DMS53 treated with DMSO at 0.1 percent for 48 hours (cell line): Measurements from ENCODE around the gene CRYBA2.
A peak's percentile ranks its signal among the peaks of the same experiment; 100 is the strongest.

Experiments used
- DNase-seq: peaks from one replicate; lab custom pipeline; 2025; ENCODE audit not compliant: unreplicated experiment; lab: John Stamatoyannopoulos, UW

The CRYBA2 gene

DNA sequence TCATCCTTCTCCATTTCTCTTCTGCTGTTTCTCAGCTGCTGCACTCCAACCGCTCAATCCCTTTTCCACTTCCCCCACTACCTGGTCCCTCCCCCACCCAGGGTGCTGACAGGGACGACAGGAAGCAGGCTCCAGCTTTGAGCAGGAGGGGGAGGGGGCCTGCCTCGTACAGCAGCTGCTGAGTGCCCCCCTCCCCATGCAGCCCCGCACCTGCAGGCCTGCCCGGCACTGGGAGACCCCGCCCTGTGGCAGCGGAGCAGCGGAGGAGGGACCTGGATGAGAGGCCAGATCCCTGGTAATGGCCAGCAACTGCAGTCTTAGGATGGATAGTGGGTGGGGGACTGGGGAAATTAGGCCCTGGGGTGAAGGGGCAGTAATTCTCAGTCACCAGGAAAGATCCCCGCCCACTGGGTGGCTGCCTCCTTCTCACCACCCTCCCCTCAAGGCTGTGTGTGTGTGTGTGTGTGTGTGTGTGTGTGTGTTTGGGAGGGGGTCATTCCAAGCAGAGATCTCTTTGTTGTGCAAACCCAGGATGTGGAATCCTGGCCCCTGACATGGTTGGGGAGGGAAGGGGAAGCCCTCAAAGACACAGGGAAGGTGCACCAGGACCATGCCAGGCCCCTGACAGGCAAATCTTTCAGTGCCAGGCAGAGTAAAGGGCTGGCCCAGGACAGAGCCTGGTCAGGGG is 6.8 kb upstream of the CRYBA2 start:
- DNase-seq = peak; percentile 86

GRCh38 chr2:218999021-218999880 is 6.0 kb upstream of the CRYBA2 start:
- DNase-seq = no peak

DNA sequence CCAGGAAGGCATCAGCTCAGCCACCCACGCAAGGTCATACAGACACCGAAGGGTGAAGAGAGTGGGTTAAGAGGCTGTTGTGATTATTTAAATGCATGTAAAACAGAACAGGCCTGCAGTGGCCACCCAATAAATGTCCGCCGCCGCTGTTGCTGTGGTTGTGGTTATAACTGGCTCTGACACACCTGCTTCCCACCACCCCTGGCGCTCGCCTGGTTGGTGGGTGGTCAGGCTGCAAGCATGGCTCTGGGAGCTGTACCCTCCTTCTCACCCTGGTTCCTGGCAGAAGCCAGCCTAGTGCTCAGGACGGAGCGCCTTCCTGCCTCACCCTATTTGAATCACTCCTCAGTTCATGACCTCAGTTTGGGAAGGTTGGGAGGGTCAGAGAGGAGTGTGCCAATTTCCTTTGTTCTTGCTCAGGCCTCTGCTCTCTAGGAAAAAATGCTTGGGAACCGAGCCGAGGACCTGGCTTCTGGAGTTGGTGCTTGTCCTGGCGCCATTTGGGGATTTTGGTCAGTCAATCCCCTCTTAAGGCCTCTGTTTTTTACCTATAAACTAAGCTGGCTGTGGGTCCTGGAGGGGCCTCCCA is 5.3 kb upstream of the CRYBA2 start:
- peak; percentile 27 for DNase-seq

DNA sequence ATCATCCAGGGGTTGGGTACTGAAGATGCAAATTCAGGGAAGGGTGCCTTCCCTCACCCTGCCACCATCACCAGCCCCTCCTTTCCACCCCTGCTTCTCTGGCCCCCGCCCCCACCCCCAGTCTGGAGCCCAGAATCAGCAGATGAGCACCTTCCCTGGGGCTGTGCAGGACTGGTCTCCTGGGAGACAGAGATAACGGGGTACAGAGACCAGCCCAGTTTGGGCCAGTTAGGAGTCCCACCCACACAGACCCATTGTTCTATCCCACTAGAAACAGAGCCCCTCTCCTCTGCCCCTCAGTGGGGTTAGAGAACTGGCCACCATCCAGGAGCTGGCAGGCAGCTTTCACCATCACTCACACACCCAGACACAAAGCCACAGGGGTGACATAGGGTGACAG is 4.5 kb upstream of the CRYBA2 start:
- DNase-seq = no peak

GRCh38 chr2:218996937-218997336 is 3.7 kb upstream of the CRYBA2 start:
- peak; percentile 66 for DNase-seq

GRCh38 chr2:218995972-218996711 is 2.9 kb upstream of the CRYBA2 start:
- peak; percentile 70 for DNase-seq

DNA sequence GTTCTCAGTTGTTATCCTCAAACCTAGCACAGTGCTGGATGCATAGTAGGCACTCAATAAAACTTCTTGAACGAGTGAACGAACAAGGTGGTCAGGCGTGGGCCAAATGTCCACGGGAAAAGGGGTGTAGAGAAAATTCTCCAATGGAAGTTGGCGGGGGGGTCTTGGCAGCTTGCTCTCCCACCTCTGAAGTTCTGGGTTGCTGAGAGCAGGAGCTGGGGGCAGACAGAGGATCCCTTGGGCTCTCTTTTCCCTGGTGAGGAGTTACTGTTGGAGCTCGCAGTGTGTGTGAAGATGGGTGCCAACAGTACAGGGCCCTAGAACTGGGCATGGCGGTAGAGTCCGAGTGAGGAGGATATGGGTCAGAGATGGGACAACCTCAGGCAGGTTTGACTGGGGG is 2.3 kb upstream of the CRYBA2 start:
- DNase-seq = no peak

- no peak for DNase-seq
These were observed 398 bp downstream of the CRYBA2 start for GRCh38 chr2:218992703-218993344.

GRCh38 chr2:218992196-218992595 is 1.0 kb downstream of the CRYBA2 start:
- no peak for DNase-seq

- no peak for DNase-seq
These were observed 1.5 kb downstream of the CRYBA2 start for GRCh38 chr2:218991674-218992168.

DNA sequence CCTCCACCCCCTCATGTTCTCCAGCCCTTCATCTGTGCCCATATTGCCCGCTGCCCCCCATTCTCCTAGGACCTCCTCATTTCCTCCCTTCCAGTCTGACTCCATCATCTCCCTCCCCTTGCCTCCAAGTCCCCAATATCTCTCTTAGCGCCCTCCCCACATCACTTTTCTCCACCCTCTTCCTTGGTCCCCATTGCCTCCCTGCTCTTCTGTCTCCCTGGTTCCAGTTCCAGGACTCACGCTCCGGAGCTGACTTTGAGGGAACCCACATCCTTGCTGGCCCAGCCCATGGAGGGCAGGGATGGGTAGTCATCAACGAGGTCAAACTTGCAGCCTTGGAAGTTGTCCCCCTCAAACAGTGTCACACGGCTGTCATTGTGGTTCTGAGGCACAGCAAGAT is 2.6 kb downstream of the CRYBA2 start:
- no peak for DNase-seq

- DNase-seq = no peak
These were observed 3.2 kb downstream of the CRYBA2 start for GRCh38 chr2:218990052-218990451.

GRCh38 chr2:218988650-218989049 is 4.6 kb downstream of the CRYBA2 start:
- DNase-seq = no peak

DNA sequence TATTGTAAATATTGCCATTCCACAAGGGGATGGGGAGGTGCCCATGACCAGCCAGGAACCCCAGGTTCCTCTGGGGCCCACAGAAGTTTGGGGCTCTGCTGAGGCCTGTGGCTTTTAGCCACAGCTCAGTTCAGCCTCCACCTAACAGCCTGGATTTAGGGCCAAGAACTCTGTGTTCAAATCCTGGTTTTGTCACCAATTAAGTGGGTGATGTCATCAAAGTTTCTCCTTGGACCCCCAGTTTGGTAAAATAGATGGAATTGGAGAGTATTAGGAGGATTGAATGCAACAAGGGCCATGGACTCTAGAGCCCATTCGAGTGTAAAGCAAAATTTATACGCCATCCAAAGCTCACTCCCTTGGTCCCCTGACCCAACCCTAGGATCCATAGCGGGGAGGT is 5.1 kb downstream of the CRYBA2 start:
- no peak for DNase-seq

DNA sequence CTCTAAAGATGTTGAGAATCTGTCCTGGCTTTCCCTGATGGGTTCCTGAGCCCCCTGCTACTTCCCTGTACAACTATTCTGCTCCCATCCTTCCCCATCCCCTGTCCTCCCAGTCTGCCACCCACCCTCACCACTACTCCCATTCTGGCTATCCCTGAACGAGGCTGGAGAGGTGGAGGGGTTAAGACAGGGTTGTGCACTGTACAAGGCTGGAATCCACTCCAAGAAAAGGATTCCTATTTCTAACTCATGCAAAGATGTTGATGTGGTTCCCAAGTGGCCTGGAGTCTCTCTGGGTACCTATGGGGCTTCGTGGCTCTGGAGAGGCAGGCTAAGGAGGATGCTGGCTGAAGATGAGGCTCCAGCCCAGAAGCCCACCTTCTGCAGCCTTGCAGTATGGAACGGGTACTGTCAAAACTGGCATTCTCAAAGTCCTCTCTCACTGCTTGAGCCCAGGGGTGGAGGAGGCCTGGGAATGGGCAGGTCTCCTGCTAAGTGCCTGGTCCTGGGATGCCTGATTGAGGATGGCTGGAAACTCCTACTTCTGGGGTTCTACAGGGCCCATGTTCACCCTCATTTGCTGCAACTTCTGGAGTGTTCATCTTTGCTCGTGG is 7.0 kb downstream of the CRYBA2 start:
- no peak for DNase-seq

- DNase-seq = no peak
These were observed 7.7 kb downstream of the CRYBA2 start for GRCh38 chr2:218985325-218986091.

- no peak for DNase-seq
These were observed 8.2 kb downstream of the CRYBA2 start, which contains the start of gene FEV for GRCh38 chr2:218985021-218985324. TSS of gene FEV (minus strand) at chr2:218985184. CDS start at chr2:218985075, 109 bp downstream.

DNA sequence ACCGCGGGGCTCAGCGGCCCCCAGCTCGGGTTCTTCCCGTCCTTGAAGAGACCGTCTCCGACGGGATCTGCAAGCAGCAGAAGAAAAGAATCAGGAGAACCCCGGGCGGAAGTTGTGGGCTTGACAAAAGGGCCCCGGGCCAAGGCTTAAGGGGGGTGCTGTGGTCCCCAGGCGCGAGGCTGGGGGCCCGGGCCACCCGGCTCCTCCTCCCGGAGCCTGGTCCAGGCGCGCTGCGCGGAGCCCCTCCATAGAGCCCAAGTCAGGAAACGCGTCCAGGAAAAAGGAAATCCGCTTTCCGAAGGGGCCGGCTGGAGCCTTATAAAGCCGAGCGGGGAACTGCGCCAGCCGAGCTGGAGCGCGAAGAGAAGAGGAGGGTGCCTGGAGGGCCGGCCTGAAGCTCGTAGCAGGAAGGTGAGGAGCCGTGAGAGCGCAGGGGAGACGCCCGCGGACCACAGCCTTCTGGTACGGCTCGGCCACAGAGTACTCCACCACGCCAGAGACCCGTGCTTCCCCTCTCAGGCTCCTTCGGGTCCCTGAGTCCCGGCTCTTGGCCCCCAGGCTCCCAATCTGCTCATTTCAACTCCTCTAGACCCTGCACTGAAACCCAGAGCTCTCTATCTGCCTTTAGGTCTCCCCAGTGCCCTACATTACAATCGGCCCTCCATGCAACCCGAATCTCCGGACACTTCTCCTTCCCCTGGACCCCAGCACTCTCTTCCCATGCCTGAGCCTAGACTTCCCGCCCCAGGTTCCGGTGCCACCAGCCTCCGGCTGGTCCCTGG is 8.8 kb downstream of the CRYBA2 start:
- DNase-seq = peak; percentile 34

GRCh38 chr2:218983934-218984238 is 9.3 kb downstream of the CRYBA2 start:
- DNase-seq = no peak
